H1 (cell line): ENCODE data around the gene MLANA. TPM values are rescaled to one million over a fixed set of nuclear protein-coding genes. Genes with fewer than 3 reads are reported as not detected.

ENCODE experiments used
- CTCF ChIA-PET: fragments of 300-600 bp; sonication (Branson Sonifier 250); formaldehyde crosslinking; loops from one replicate; lab custom pipeline; 2021; ENCODE audit not compliant: partially characterized antibody; lab: Charles Lee
- POLR2A ChIA-PET: fragments of 300-600 bp; sonication (Branson Sonifier 250); formaldehyde crosslinking; loops from one replicate; lab custom pipeline; 2021; ENCODE audit warnings: inconsistent platforms; ENCODE audit not compliant: partially characterized antibody; lab: Charles Lee
- DNase-seq, 2 experiments: peaks; one replicate each; pipeline versions ENCODE4 v3.0.0 to v3.0.0-alpha.2; 2010 to 2022; ENCODE audit warnings: low spot score in 2 of 2, low read depth in 1 of 2, mixed read lengths in 1 of 2
- FAIRE-seq: peaks from 2 replicates; lab custom pipeline; 2011; peaks lifted over from hg19 to GRCh38; lab: Jason Lieb, UNC
- H2AFZ ChIP-seq: 2 replicates; pipeline ENCODE4 v1.8.1; 2012; ENCODE audit warnings: low read length, inconsistent platforms
- H2AK5ac ChIP-seq: 2 replicates; pipeline ENCODE4 v1.6.1; 2013; ENCODE audit warnings: low read depth, low read length
- H2BK120ac ChIP-seq: replicated peaks from 2 replicates; pipeline ENCODE3; 2013; ENCODE audit warnings: low read depth, low read length, inconsistent platforms
- H2BK12ac ChIP-seq: 2 replicates; pipeline ENCODE4 v1.6.1; 2013; ENCODE audit warnings: low read depth, low read length
- H2BK15ac ChIP-seq: 2 replicates; pipeline ENCODE4 v1.6.1; 2013; ENCODE audit warnings: low read length
- H2BK20ac ChIP-seq: 2 replicates; pipeline ENCODE4 v1.6.1; 2013; ENCODE audit warnings: low read length
- H2BK5ac ChIP-seq: 2 replicates; pipeline ENCODE4 v1.6.1; 2013; ENCODE audit warnings: low read depth, low read length
- H3K14ac ChIP-seq: 2 replicates; pipeline ENCODE4 v1.6.1; 2013; ENCODE audit warnings: inconsistent platforms; ENCODE audit not compliant: insufficient read length
- H3K18ac ChIP-seq: 2 replicates; pipeline ENCODE4 v1.6.1; 2013; ENCODE audit warnings: low read length; ENCODE audit errors: extremely low read depth
- H3K23ac ChIP-seq: 2 replicates; pipeline ENCODE4 v1.6.1; 2013; ENCODE audit warnings: inconsistent platforms; ENCODE audit not compliant: insufficient read length
- H3K23me2 ChIP-seq: 2 replicates; pipeline ENCODE4 v1.6.1; 2013; ENCODE audit warnings: low read depth, low read length
- H3K27ac ChIP-seq: 2 replicates; pipeline ENCODE4 v1.6.1; 2011; ENCODE audit warnings: low read depth, low read length, inconsistent platforms
- H3K27me3 ChIP-seq, 4 experiments: replicated peaks in 1 of 4; 1 replicate in 1 of 4; 2 replicates in 3 of 4; pipeline versions ENCODE4 v1.6.1 to v1.8.1; 2011 to 2013; ENCODE audit warnings: low read length in 3 of 4, mild to moderate bottlenecking in 3 of 4, inconsistent platforms in 2 of 4, mixed read lengths in 2 of 4, moderate library complexity in 1 of 4; ENCODE audit not compliant: control insufficient read depth in 3 of 4, insufficient read depth in 3 of 4; ENCODE audit errors: extremely low read depth in 1 of 4
- H3K36me3 ChIP-seq, 4 experiments: 2 replicates each; pipeline versions ENCODE4 v1.6.1 to v1.8.1; 2011 to 2013; ENCODE audit warnings: mild to moderate bottlenecking in 4 of 4, low read length in 3 of 4, moderate library complexity in 2 of 4, control low read depth in 1 of 4, inconsistent platforms in 1 of 4; ENCODE audit not compliant: insufficient read depth in 4 of 4, control insufficient read depth in 2 of 4
- H3K4ac ChIP-seq: replicated peaks from 2 replicates; pipeline ENCODE3; 2013; ENCODE audit warnings: low read length, low read depth, mixed read lengths, inconsistent platforms; ENCODE audit not compliant: insufficient read length
- H3K4me1 ChIP-seq, 4 experiments: replicated peaks in 1 of 4; 1 replicate in 1 of 4; 2 replicates in 3 of 4; pipeline versions ENCODE4 v1.6.1 to v1.8.1; 2011 to 2013; ENCODE audit warnings: low read length in 3 of 4, inconsistent platforms in 2 of 4, mixed read lengths in 1 of 4; ENCODE audit not compliant: insufficient read depth in 4 of 4, control insufficient read depth in 3 of 4
- H3K4me2 ChIP-seq, 2 experiments: 2 replicates each; pipeline versions ENCODE4 v1.6.1 to v1.8.1; 2011 to 2013; ENCODE audit warnings: low read depth in 2 of 2, low read length in 2 of 2, control low read depth in 1 of 2, inconsistent platforms in 1 of 2, mild to moderate bottlenecking in 1 of 2; ENCODE audit not compliant: insufficient read depth in 1 of 2
- H3K4me3 ChIP-seq, 4 experiments: fragments of 200-600, 300-600 bp in 1 of 4; sonication (generic), shearing (Covaris generic), sonication (Bioruptor Twin) in 1 of 4; 2 replicates each; pipeline versions ENCODE4 v1.5.1 to v1.8.1; 2011 to 2016; ENCODE audit warnings: low read length in 4 of 4, low read depth in 3 of 4, control low read depth in 2 of 4, inconsistent platforms in 2 of 4, mild to moderate bottlenecking in 2 of 4, mixed read lengths in 1 of 4, moderate library complexity in 1 of 4; ENCODE audit not compliant: insufficient read depth in 2 of 4; ENCODE audit errors: extremely low read depth in 1 of 4
- H3K56ac ChIP-seq: replicated peaks from 2 replicates; pipeline ENCODE3; 2013; ENCODE audit warnings: low read depth, mild to moderate bottlenecking, mixed read lengths, low read length, inconsistent platforms; ENCODE audit not compliant: insufficient read length
- H3K79me1 ChIP-seq: 2 replicates; pipeline ENCODE4 v1.6.1; 2013; ENCODE audit warnings: low read depth, low read length, control low read depth
- H3K79me2 ChIP-seq, 2 experiments: 2 replicates each; pipeline versions ENCODE4 v1.6.1 to v1.8.1; 2012 to 2013; ENCODE audit warnings: low read length in 2 of 2, mild to moderate bottlenecking in 2 of 2, inconsistent platforms in 1 of 2; ENCODE audit not compliant: insufficient read depth in 2 of 2, control insufficient read depth in 1 of 2
- H3K9ac ChIP-seq, 4 experiments: replicated peaks in 1 of 4; 1 replicate in 1 of 4; 2 replicates in 3 of 4; pipeline versions ENCODE4 v1.6.1 to v1.8.1; 2011 to 2013; ENCODE audit warnings: low read depth in 3 of 4, low read length in 3 of 4, control low read depth in 2 of 4, mild to moderate bottlenecking in 2 of 4, moderate library complexity in 2 of 4, inconsistent platforms in 1 of 4; ENCODE audit errors: extremely low read depth in 1 of 4
- H3K9me3 ChIP-seq, 2 experiments: 2 replicates each; pipeline versions ENCODE4 v1.6.1 to v1.8.1; 2012 to 2013; ENCODE audit warnings: mild to moderate bottlenecking in 2 of 2, moderate library complexity in 2 of 2, control low read depth in 1 of 2, inconsistent platforms in 1 of 2, low read depth in 1 of 2, low read length in 1 of 2, mixed read lengths in 1 of 2; ENCODE audit not compliant: insufficient read depth in 2 of 2
- H4K20me1 ChIP-seq, 2 experiments: replicated peaks in 1 of 2; 2 replicates each; pipeline versions ENCODE3 to v1.8.1; 2011 to 2013; ENCODE audit warnings: inconsistent platforms in 2 of 2, low read length in 2 of 2, mild to moderate bottlenecking in 1 of 2; ENCODE audit not compliant: insufficient read depth in 2 of 2, control insufficient read depth in 1 of 2
- H4K5ac ChIP-seq: 2 replicates; pipeline ENCODE4 v1.6.1; 2013; ENCODE audit warnings: low read length, low read depth, mixed read lengths, inconsistent platforms; ENCODE audit not compliant: insufficient read length
- H4K8ac ChIP-seq: 2 replicates; pipeline ENCODE4 v1.8.0; 2013; ENCODE audit warnings: mild to moderate bottlenecking, moderate library complexity, low read length, inconsistent platforms; ENCODE audit not compliant: insufficient read depth; ENCODE audit errors: extremely low read depth
- H4K91ac ChIP-seq: replicated peaks from 2 replicates; pipeline ENCODE3; 2013; ENCODE audit warnings: low read length, mixed read lengths, inconsistent platforms; ENCODE audit not compliant: insufficient read length
- ASH2L ChIP-seq: fragments of 200-600, 300-600 bp; sonication (generic); IDR thresholded peaks from one replicate; pipeline ENCODE4 v1.7.1; 2017; ENCODE audit warnings: low read length
- HDAC2 ChIP-seq, 2 experiments: fragments of 300-600 bp in 1 of 2; sonication (generic) in 1 of 2; IDR thresholded peaks; 2 replicates each; pipeline ENCODE4 v1.6.1; 2011 to 2012; ENCODE audit warnings: low read depth in 2 of 2, low read length in 2 of 2, mild to moderate bottlenecking in 2 of 2, moderate library complexity in 2 of 2, borderline replicate concordance in 1 of 2, inconsistent platforms in 1 of 2
- KDM1A ChIP-seq: fragments of 200-600, 300-600 bp; sonication (generic); IDR thresholded peaks from 2 replicates; pipeline ENCODE4 v1.7.1; 2016; ENCODE audit warnings: mild to moderate bottlenecking, low read length, borderline replicate concordance
- MAFK ChIP-seq: IDR thresholded peaks from 2 replicates; pipeline ENCODE4 v1.6.1; 2012; ENCODE audit warnings: low read depth, mild to moderate bottlenecking, improper control_type of control experiment, low read length
- WGBS, 2 experiments: shearing (Covaris generic) in 1 of 2; methylation state at CpG; one replicate each; pipeline versions ENCODE4 v1.1.6 to v1.1.7; 2013 to 2015; ENCODE audit warnings: low lambda C conversion rate in 2 of 2, mixed read lengths in 2 of 2, inconsistent platforms in 1 of 2, low coverage in 1 of 2, missing lambda C conversion rate in 1 of 2; ENCODE audit not compliant: insufficient replicate concordance in 2 of 2, insufficient coverage in 1 of 2, insufficient read length in 1 of 2; ENCODE audit errors: extremely low coverage in 1 of 2, missing lambda C conversion rate in 1 of 2; 5-methylcytosine and 5-hydroxymethylcytosine counted together
- polyA plus RNA-seq, 7 experiments: library from polyadenylated mRNA; depleted of rRNA in 3 of 7; stranded (reverse) in 5 of 7; unstranded in 2 of 7; fragments of >200 nt in 5 of 7; fragments of 200-250 nt in 2 of 7; gene quantifications; 1 replicate in 5 of 7; 2 replicates in 1 of 7; 4 replicates in 1 of 7; pipeline versions ENCODE4 v1.2.1 to v1.2.3, GENCODE V29; 2011 to 2013; ENCODE audit warnings: missing spikeins in 2 of 7, mixed read lengths in 2 of 7
- total RNA-seq: library from RNA; stranded (reverse); fragmentation: NEBNext Ultra II Directional; extraction: Animal tissue kit (Norgen Biotek cat#: 25700); gene quantifications from 2 replicates; pipeline ENCODE4 v1.2.1, GENCODE V29; 2021

The MLANA gene
- total and polyA plus RNA-seq, 2 of the 8 experiments (the other 6 are each of a cell fraction or from before 2014, with no cell fraction given) = not detected

DNA sequence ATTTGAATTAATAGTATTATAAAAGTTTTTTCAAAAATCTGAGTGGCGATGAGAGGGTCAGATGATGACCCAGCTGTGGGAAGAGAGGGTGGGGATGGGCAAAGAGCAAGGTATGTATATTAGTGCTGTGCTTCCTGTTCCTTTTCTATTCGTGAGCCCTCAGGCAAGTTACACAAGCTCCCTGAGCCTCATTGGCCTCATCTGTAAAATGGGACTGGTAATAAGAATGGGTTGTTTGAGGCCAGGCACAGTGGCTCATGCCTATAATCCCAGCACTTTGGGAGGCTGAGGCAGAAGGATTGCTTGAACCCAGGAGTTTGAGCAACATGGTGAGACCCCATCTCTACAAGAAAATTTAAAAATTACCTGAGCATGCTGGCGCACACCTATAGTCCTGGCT lies 24.0 kb upstream of the MLANA start:
- no peak for FAIRE-seq
- H2BK120ac ChIP-seq = no peak overlapping the region
- no peaks in the 10 kb centered on the region for H3K79me2 ChIP-seq
- no peaks in the 10 kb centered on the region for H3K9me3 ChIP-seq
- no peak overlapping the region for H2BK5ac ChIP-seq
- no peak overlapping the region for H3K18ac ChIP-seq
- H4K91ac ChIP-seq = no peak overlapping the region
- no peak overlapping the region for H3K23ac ChIP-seq
- H3K36me3 ChIP-seq = no peaks in the 10 kb centered on the region
- H3K27ac ChIP-seq = no peak overlapping the region
- H2BK20ac ChIP-seq = no peak overlapping the region
- CTCF ChIA-PET = interaction anchor here (1.7 to 4.7 kb wide), 4 partner anchors 12 to 439 kb away, joined by 4 to 18 read pairs (median 6); no protein-coding TSS in a partner anchor
- 100% methylated on average over 3 of the region's 3 CpGs; no CpG with 5 or more reads in 1 of the 2 experiments for WGBS, 2 experiments
- no peak overlapping the region for H3K14ac ChIP-seq
- no peaks in the 10 kb centered on the region for H3K23me2 ChIP-seq
- H4K20me1 ChIP-seq = no peaks in the 10 kb centered on the region
- POLR2A ChIA-PET = no interaction called here
- H2BK15ac ChIP-seq = no peak overlapping the region
- H2AK5ac ChIP-seq = no peak overlapping the region
- no peak overlapping the region for H3K4ac ChIP-seq
- no peak overlapping the region for H2BK12ac ChIP-seq
- H2AFZ ChIP-seq = no peak overlapping the region
- H3K4me3 ChIP-seq = no peak overlapping the region
- peaks cover 0 to 2% (median 1%) of the 10 kb centered on the region in 4 experiments; a peak in 4 of 7 replicates for H3K4me1 ChIP-seq
- H3K79me1 ChIP-seq = no peaks in the 10 kb centered on the region
- TF ChIP-seq KDM1A = peak; percentile 75
- no peak for TF ChIP-seq MAFK
- no peak for TF ChIP-seq ASH2L
- TF ChIP-seq HDAC2 (IDR thresholded peaks at IDR 0.05; ENCODE audit: borderline replicate concordance in 1 of 2, low read depth in 2 of 2, low read length in 2 of 2) = peak in 1 of 2 experiments; percentile 47; a peak in 1 of 4 replicates
- no peak overlapping the region for H4K8ac ChIP-seq
- no peak overlapping the region for H4K5ac ChIP-seq
- no peak overlapping the region for H3K56ac ChIP-seq
- DNase-seq = no peak
- H3K9ac ChIP-seq = no peak overlapping the region
- H3K27me3 ChIP-seq = no peaks in the 10 kb centered on the region
- H3K4me2 ChIP-seq = no peak overlapping the region
